GM04504 (cell line): ENCODE results near the gene SH3GL1.
A peak's percentile ranks its signal among the peaks of the same experiment; 100 is the strongest.

ENCODE experiments used
- DNase-seq: peaks from one replicate; pipeline ENCODE4 v3.0.0-alpha.2; 2012; ENCODE audit warnings: low read depth

Gene SH3GL1, protein sequence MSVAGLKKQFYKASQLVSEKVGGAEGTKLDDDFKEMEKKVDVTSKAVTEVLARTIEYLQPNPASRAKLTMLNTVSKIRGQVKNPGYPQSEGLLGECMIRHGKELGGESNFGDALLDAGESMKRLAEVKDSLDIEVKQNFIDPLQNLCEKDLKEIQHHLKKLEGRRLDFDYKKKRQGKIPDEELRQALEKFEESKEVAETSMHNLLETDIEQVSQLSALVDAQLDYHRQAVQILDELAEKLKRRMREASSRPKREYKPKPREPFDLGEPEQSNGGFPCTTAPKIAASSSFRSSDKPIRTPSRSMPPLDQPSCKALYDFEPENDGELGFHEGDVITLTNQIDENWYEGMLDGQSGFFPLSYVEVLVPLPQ

DNA sequence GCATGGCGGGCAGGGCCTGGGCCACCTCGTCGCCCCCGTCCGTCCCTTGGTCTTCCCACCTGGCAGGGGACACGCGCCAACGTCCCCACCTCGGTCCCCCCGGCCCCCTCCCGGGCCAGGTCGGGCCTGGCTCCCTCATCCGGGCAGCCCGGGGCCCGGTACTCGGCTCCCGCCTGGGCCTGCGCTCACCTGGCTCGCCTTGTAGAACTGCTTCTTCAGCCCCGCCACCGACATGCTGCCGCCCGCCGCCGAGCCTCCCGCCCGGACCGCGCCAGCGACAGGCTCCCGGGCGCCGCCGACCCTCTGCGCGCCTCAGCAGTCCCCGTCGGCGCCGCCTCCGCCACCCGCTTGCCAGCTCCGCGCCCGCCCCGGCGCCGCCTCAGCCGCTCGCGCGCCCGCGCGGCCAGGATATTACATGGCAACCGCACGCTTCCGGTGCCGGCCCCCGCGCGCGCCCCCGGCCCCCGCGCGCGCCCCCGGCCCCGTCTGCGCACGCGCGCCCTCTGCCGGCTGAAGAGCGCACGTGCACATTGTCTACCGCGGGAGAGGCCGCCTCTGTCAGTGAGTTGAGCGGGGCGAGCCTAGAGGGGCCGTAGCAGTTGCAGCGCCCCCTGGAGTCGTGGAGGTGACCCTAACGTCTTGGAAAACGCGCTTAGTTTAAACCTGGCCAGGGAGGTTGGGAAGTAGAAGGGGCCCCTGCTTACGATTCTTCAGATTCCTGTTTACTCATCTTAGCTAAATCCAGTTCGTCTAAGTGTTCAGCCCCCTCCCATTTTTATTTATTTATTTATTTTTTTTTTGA is at the start of gene SH3GL1:
Gene SH3GL1 (minus strand): TSS at position 413 of the 802 bp plus-strand sequence. CDS start 179 bp downstream, at position 234.
- DNase-seq, result peak; percentile 73

DNA sequence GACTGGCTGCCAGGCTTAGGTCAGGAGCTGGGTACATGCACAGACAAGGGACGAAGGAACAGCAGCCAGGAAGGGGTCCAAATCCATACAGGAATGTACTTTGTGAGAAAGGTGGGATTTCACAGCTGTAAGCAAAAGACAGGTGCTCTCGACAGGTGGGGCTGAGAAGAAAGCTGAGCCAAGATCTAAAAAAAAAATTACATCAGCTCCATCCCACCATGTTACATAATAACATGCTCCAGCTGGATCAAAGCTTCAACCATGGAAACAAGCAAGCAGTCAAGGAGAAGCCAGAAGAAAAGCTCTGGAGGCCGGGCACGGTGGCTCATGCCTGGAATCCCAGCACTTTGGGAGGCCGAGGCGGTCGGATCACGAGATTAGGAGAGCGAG is 49.3 kb upstream of the SH3GL1 start:
- DNase-seq, result no peak

DNA sequence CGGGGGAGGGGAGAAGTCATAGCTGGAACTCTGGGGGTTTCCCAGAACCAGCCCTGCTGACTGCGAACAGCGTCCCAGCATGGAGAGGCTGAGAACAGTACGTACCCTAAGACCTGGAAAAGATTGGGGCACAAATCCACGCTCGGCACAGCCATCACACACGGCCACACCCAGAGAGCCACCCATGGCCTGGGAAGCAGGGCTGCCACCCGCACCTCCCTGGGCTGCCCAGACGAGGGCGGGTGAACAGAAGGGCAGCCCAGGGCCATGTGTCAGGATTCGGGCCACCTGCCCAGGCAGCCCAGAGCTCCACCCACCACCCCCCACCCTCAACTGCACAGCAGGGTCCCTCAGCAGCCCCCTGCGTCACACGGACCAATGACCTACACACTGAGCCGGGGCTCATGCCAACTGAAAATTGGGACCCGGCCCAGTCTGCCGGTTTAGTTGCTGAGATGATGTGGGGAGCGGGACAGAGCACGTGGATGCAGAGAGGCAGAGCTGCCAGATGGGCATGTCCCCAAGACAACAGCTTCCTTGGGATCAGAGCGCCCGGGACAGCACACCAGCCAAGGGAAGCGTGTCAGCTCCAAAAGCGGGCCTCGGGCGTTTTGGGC is 48.8 kb upstream of the SH3GL1 start:
- no peak for DNase-seq

DNA sequence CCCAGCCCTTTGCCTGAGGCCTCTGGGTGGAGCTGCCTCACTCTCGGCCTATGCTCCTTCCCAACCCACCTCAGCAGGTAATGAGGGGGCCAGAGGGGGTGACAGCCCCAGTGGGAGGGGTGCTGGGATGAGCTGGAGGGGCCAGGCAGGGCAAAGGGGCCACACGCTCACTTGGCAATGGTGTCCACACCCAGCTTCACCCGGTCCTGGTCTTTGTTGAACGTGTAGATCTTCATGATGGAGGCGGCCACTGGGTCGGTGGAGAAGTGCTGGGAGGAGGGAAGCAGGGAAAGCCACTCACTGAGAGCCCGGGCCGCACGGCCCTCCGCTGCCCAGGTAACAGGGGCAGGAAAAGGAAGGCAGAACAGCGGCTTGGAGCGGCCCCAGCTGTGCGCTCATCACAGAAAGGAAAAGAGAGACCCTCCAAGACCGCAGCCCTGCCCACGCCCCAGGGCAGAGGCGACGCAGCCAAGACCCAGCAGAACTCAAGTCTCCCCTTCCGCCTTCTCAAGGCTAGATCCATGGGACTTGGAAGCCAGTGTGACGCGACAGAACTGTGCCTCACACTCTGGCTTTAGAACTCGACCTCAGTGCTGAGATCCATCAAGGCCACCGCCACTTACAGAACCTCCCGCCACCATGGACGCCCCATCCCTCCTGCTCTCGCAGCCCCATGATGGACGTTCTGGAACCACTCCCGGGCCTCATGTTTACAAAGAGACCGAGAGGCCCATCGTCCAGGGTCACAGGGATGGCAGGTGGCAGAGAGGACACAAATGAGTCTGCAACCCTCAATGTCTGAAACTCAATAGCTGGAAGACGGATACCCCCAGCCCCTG is 48.0 kb upstream of the SH3GL1 start:
- DNase-seq, result no peak

DNA sequence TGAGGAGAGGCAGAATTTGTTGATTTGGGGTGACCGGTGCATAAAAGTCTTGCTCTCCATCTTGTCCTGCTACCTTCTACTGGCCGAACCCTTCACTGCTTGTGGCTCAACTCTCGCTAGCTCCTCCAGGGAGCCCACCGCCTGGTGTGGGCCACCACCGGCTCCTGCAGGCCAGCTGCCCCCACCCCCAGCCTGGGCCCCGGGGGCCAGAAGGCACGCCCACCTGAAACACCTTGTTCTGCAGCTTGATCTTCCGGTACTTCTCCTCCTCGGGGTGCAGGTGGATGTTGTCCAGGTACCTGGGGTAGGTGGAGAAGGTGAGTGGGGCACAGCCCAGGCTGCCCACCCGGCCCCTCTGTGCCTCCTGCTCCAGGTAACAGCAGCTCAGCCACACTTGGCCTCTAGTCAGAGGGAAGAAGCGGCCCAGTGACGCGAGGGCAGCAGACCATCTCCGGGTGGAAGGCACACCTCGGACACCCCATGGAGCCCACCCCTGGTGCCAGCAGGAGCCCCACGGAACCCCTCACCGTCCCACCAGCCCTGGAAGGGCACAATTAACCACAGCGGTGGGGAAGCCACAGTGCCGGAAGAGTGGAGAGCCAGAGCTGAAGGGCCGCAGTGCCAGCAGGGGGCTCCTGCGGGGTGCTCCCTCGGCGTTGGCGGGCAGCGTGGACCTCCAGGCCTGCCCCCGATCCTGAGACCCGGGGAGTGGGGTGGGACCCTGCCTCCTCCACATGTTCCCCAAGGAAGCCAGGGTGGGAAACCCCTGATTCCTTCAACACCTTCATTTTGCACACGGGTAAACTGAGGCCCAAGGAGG is 47.2 kb upstream of the SH3GL1 start:
- DNase-seq, result no peak

DNA sequence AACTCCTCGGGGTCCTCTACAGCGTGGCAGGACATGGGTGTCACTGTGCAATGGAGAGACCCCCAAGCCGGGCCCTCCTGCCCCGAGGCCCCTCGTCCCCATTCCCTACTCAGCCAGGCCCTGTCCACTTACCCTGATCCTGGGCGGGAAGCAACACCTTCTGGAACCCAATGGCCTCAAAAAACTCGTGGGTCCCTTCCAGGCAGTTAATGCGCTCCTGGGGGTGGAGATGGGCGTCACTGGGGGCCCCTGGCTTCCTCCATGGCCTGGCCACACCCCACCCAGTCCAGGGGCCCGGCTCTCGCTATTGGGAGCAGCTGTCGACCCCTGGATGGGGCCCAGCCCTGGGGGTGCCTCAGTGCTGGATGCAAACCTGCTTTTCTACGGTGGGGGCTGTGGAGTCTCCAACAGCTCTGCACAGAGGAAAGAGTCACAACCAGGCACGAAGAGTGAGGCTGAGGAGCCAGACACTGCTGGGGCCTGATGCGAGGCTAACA is 46.4 kb upstream of the SH3GL1 start:
- DNase-seq, result no peak

DNA sequence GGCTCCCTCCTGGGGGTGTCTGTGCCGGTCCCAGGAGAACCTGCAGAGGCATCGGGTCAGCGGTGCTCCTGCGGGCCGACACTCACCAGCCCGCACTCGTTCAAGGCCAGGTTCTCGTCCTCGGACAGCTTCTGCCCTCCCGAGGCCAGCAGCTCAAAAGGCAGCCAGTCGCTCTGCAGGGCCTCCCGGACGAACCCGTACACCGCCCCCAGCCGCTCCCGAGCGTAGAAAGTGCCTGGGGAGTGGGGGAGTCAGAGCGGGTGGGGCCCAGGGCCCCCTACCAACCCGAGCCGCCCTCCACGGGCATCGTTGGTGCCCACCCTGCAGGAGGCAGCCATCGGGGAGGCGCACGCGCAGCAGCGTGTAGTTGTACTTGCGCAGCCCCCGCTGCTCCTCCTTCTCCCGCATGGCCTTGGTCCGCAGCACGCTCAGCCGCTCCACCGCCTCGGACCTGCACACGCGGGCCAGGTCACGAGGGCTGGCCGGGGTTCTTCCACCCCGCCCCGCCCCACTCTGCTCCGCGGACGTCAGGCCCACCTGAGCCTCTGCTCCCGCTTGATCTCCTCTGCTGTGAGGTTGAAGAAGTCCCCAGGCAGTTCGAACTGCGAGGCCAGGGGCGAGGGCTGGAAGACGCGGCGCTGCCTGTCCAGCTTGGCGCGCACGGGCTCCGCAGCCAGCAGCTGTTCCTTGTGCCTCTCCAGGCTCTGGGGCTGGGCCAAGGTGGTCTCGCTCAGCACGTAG is 45.8 kb upstream of the SH3GL1 start:
- no peak for DNase-seq

DNA sequence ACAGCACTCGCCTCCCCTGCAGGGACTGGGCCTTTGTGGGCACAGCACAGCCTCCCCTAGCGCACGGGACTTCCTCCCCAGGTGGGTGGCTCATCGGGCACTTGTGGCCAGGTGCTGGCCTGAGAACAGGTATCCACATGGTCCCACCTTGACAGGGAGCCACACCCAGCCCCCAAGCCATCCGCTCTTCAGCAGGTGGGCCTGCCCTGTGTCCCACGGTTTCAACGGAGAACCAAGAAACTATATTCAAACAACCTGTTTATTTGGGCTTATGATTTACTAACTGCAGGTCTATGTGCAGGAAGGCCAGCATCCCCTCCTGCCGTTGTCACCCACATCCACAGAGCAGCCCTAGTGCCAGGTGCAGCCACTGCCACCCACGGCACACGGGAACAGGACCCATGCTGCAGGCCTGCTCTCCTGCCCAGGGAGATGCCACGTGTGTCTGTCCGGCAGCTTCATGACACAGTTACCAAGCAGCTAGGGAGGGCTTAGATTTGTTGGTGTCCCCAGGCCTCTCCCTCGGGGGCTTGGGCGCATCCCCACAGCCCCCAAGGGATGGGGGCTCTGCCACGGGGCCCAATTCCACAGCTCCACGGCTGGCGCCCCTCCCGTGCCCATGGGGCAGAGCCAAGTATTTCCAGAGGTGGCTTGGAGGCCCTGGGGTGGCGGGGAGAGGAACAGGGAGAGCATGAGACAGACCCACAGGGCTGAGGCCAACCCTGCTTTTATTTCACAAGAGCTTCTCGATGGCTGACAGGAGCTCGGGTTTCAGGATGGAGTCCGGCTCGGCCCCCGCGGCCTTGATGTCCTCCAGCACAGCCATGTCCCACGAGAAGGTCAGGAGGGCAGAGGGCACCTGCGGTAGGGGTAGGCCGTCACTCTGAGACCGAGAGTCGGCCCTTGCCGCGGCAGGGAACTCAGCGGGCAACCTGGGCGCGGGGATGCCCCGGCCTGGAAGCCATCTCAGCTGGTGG is 44.7 kb upstream of the SH3GL1 start:
- DNase-seq, result no peak

DNA sequence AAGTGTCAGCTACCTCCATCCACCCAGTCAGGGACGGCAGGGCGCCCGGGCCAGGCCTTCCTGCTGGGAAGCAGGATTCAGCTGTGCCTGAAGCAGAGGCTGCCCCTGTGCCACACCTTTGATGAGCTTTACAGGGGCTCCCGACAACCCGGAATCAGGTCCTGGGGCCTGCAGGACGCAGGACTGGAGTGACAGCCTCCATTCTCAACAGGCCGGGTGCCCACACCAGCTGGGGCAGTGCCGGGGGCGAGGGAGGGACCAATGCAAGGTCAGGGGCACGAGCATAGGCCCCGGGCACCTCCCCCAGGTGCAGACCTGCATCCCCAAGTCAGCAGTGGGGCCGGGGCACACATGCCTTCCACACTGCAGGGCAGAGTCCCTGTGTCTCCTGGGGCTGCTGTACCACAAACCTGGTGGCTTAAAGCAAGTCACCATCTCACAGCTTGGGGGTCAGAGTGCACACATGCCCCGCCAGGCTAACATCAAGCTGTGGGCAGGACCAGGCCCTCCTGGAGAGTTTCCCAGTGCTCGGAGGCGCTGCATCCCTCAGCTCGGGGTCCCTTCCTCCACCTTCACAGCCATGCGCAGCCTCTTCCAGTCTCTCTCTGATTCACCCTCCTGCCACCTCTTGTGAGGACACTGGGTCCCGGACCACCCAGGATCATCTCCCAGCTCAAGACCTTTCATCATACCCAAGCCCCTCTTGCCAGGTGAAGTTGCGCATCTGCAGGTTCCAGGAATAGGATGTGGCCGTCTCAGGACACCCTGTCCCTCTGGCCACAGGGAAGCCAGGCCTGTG is 43.8 kb upstream of the SH3GL1 start:
- no peak for DNase-seq

DNA sequence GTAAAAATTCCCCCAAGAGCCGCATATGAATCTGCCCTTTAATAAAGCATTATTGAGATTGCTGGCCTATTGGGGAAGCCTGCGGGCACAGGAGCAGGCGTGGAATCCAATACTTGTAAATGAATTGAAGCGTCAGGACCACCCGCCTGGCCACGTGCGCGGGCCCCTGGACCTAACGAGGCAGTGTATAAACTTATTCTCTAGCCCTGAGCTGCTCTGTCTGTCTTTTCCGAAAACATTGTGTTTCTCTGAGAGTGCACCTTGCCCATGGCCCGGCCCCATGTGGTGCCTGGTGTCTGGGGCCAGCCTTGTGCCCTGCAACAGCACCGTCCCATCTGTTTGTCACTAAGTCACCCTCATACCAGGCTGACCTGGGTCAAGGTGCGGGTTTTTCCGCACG is 42.8 kb upstream of the SH3GL1 start:
- no peak for DNase-seq

DNA sequence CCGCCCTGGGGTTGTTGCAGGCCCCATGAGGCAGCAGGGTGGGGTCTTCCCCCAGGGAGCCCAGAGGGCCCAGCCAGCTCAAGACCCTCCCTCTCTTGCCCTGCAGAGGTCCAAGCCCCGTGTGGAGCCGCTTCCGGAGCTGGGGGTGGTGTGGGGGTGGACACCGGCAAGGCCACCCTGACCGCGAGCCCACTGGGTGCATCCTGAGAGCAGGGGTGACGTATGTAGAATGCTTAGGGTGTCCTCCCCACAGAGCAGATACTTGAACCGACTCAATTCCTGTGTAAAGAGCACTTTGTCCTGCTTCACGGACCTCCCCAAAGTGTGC is 42.4 kb upstream of the SH3GL1 start:
- no peak for DNase-seq

DNA sequence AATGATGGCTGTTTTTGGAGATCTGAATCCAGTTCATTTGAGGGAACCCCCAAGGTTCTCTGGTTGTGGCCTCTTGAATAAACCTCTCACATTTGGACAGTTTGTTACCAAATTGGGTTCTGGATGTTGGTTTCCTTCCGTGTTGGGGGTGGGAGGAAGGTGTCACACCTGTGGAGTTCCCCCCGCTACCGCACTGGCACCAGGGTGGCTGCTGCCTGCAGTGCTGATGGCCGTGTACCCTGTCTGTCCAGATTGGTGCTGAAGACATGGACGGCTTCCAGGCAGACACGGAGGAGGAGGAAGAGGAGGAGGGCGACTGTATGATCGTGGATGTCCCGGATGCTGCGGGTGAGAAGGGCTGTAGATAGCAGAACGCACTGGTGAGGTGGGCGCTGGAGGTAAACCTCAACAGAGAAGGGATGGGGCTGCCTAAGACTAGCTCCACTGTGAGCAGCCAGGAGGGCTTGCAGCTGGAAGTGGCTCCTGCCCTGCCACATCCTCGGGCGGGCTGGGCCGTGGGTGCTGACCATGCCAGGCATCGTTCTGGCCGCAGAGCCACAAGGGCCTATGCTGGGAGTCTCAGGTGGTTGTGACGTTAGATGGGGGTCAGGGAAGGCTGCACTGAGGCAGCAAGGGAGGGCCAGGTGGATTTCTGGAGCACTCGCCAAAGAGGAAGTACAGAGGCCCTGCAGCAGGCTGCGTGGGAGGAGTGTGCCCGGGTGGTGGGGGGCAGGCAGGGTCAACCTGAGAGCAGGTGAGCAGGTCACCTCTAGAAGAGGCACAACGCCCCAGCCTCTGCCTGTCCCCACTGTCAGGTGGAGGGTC is 41.9 kb upstream of the SH3GL1 start:
- DNase-seq, result no peak

DNA sequence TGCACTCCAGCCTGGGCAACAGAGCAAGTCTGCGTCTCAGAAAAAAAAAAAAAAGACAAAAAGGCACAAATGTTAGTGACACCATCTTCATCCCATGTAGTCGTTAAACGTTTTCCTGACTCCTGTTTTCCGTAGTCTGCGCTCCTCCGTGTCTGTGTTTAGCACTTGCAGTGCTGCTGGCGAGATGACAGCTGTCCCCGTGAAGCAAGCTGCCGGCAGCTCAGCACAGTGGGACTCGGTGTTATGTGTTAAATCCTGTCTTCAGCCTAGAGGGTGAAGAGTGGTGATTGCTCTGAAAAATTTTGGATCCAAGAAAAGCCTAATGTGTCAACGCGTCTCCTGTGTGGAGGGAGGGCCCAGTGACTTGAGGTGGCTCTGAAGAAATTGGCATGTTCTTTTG is 38.9 kb upstream of the SH3GL1 start:
- no peak for DNase-seq

DNA sequence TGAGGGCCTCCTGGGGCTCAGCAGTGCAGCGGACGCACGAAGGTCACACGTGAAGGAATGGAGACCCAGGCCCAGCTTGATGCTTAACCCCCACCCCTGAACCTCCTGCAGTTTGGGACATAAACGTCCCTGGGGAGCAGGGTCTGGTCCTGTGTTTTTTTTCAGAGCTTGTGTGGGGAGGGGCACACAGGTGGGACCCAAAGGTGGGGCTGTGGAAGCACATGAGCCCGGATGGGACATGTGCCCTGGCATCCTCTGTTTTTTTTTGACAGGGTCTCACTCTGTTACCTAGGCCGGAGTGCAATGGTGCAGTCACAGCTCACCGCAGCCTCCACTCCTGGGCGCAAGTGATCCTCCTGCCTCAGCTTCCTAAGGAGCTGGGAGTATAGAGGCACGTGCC is 36.8 kb upstream of the SH3GL1 start:
- no peak for DNase-seq

DNA sequence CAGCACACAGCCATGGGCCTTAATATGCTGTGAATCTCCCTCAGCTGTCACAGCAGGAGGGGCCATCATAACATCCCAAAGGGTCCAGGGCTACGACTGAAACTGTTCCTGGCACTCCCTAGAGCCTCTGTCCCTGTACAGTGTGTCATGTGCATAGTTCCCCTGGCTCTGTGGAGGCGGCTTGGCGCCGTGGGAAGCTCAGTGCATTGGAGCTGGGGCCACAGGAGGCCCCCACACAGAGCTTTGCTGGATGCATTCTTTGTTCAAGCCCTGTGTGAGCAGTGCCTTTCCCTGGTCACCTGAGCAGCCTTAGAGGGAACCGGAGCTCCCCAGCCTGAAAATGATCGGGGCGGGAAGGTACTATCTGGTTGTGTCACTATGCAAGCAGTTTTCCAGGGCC is 35.9 kb upstream of the SH3GL1 start:
- no peak for DNase-seq

DNA sequence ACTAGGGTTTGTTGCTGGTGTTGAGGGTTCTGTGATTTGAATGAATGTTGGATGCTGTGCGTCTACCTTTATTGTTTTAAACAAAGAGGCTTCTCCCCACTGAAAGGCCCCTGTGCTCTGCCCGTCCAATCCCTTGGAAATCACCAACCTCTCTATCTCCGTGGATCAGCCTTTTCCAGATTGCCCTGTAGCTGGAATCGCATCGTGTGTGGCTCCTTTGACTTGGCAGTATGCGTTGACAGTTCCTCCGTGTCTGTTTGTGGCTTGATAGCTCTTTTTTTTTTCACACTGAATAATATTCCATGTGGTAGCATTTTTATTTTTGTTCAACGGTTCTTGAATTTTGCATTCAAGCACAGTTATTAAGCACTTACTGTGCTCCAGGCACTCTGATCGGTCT is 34.0 kb upstream of the SH3GL1 start:
- no peak for DNase-seq

DNA sequence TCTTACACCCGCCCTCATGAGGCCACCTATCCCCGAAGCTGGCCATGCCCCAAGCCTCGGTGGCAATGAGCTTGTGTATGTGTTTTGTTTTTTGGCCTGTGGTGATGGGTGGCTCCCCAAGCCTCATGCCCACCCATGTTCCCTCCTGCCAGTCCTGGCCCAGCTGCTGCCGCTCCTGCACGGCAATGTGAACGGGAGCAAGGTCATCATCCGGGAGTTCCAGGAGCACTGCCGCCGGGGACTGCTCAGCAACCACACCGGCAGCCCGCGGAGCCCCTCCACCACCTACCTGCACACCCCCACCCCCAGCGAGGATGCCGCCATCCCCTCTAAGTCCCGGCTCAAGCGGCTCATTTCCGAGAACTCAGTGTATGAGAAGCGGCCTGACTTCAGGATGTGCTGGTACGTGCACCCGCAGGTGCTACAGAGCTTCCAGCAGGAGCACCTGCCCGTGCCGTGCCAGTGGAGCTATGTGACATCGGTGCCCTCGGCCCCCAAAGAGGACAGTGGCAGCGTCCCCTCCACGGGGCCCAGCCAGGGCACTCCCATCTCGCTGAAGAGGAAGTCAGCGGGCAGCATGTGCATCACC is 32.7 kb upstream of the SH3GL1 start:
- DNase-seq, result no peak
